Measurements from ENCODE around the gene CTDSP1. TPM values are rescaled to one million over a fixed set of nuclear protein-coding genes. Genes with fewer than 3 reads are reported as not detected.

CTDSP1 gene
- polyA plus RNA-seq, 1 of the 3 experiments (the other 2 are of a cell fraction) = 88.0 TPM

DNA sequence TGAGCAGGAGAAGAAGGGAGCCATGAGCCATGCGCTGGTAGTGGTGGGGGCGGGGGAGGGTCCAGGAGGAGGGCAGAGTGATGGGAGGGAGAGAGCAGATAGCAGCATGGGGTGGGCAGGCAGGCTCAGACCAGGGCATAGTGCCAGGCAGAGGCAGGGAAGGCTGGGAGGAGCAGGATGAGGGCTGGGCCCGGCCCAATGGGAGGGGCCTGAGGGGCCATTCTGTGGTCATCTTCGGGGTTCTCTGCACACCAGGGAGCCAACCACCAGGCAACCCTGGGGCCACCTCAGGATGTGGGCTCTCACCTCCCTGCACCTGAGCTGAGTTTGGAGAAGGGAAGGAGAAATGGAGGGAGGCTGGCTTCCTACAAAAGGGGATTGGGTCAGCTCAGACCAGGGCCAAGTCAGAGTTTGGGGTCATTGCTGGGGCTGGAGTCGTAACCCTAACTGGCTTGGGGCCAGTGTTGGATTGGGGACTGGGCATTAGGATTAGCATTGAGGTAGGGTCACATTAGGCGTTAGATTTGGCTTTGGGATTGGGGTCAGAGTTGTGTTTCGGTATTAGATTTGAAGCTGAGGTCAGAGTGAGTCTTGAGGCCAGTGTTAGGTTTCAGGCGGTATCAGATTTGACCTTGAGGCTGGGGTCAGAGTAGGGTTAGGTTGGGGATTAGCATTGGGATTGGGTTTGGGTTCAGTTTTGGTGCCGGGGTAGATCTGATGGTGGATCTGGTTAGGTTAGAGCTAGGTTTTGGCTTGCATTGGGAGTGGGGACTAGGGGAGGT, 30.4 kb downstream of the CTDSP1 start:
- no peak overlapping the region for H2AFZ ChIP-seq (ENCODE audit: low read depth)
- no peak for TF ChIP-seq FOXJ3 (CRISPR knock-in tag; IDR thresholded peaks at IDR 0.05)
- TF ChIP-seq FOSL2 (IDR thresholded peaks at IDR 0.05; ENCODE audit: borderline replicate concordance, low read depth) = no peak
- TF ChIP-seq, protein P1, sequence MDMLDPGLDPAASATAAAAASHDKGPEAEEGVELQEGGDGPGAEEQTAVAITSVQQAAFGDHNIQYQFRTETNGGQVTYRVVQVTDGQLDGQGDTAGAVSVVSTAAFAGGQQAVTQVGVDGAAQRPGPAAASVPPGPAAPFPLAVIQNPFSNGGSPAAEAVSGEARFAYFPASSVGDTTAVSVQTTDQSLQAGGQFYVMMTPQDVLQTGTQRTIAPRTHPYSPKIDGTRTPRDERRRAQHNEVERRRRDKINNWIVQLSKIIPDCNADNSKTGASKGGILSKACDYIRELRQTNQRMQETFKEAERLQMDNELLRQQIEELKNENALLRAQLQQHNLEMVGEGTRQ (IDR thresholded peaks at IDR 0.05; ENCODE audit: borderline replicate concordance, low read depth, low read length) = no peak
- TF ChIP-seq YY1 (IDR thresholded peaks at IDR 0.05; ENCODE audit: low read depth) = no peak
- no peak for TF ChIP-seq GABPA (IDR thresholded peaks at IDR 0.05; ENCODE audit: low read depth)
- TF ChIP-seq FOXM1 (IDR thresholded peaks at IDR 0.05; ENCODE audit: low read depth) = no peak
- TF ChIP-seq CHD2 (IDR thresholded peaks at IDR 0.05; ENCODE audit: low read length, partially characterized antibody) = no peak
- TF ChIP-seq JUND (IDR thresholded peaks at IDR 0.05) = no peak
- TF ChIP-seq, protein P2, sequence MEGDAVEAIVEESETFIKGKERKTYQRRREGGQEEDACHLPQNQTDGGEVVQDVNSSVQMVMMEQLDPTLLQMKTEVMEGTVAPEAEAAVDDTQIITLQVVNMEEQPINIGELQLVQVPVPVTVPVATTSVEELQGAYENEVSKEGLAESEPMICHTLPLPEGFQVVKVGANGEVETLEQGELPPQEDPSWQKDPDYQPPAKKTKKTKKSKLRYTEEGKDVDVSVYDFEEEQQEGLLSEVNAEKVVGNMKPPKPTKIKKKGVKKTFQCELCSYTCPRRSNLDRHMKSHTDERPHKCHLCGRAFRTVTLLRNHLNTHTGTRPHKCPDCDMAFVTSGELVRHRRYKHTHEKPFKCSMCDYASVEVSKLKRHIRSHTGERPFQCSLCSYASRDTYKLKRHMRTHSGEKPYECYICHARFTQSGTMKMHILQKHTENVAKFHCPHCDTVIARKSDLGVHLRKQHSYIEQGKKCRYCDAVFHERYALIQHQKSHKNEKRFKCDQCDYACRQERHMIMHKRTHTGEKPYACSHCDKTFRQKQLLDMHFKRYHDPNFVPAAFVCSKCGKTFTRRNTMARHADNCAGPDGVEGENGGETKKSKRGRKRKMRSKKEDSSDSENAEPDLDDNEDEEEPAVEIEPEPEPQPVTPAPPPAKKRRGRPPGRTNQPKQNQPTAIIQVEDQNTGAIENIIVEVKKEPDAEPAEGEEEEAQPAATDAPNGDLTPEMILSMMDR (IDR thresholded peaks at IDR 0.05) = no peak
- no peak for TF ChIP-seq NRF1 (IDR thresholded peaks at IDR 0.05; ENCODE audit: low read depth, low read length)
- no peak for TF ChIP-seq MEF2A (IDR thresholded peaks at IDR 0.05; ENCODE audit: borderline replicate concordance, low read depth)
- no peaks in the 10 kb centered on the region; the same call in 1 of the 2 replicates for H3K27me3 ChIP-seq (ENCODE audit: insufficient read depth)
- ChIA-PET POLR2A (no interaction called here), CTCF (interaction anchor here (2.0 kb wide), 1 partner anchor 36 kb away, joined by 8 read pairs; no protein-coding TSS in a partner anchor)
- 50% methylated on average over 9 of the region's 9 CpGs for WGBS (ENCODE audit: low lambda C conversion rate)
- no peaks in the 10 kb centered on the region for H3K79me2 ChIP-seq (ENCODE audit: insufficient read depth)
- H3F3A ChIP-seq (replicated peaks; ENCODE audit: insufficient read depth) = no peaks in the 10 kb centered on the region
- H3K36me3 ChIP-seq (replicated peaks in 1 of 2; ENCODE audit: control insufficient read depth in 1 of 2, insufficient read depth in 2 of 2, low read length in 1 of 2) = no peaks in the 10 kb centered on the region
- H3K27ac ChIP-seq (ENCODE audit: low read depth in 2 of 2, low read length in 1 of 2) = no peak overlapping the region
- no peak overlapping the region for H3K9ac ChIP-seq
- no peaks in the 10 kb centered on the region; a peak in 1 of 4 replicates for H3K4me1 ChIP-seq (ENCODE audit: control insufficient read depth in 1 of 2, insufficient read depth in 2 of 2, low read depth in 1 of 2, low read length in 1 of 2)
- no peaks in the 10 kb centered on the region for H3K9me3 ChIP-seq
- no peaks in the 10 kb centered on the region for H3K9me2 ChIP-seq
- peak; percentile 50 for DNase-seq
- H3K4me3 ChIP-seq (ENCODE audit: low read depth in 2 of 2, low read length in 1 of 2) = no peak overlapping the region
- H3K4me2 ChIP-seq = no peak overlapping the region
- no peaks in the 10 kb centered on the region for H4K20me1 ChIP-seq (ENCODE audit: insufficient read depth)

DNA sequence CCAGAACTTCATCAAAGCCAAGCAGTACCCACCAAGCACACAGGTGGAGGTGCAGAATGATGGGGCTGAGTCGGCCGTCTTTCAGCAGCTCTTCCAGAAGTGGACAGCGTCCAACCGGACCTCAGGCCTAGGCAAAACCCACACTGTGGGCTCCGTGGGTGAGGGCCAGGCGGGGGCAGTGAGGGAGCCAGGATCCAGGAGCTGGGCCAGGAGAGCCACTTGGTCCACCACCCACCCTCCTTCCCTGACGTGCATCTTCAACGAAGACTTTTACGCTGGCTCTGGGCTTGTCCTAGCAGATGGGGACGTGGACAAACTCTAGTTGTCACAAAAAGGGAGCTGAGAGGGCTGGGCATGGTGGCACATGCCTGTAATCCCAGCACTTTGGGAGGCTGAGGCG, 31.1 kb downstream of the CTDSP1 start:
- Histone ChIP-seq H3K4me1 (ENCODE audit: control insufficient read depth in 1 of 2, insufficient read depth in 2 of 2, low read depth in 1 of 2, low read length in 1 of 2) (no peaks in the 10 kb centered on the region; a peak in 1 of 4 replicates), H3K9me2 (no peaks in the 10 kb centered on the region), H2AFZ (ENCODE audit: low read depth) (no peak overlapping the region), H3K9ac (no peak overlapping the region), H4K20me1 (ENCODE audit: insufficient read depth) (no peaks in the 10 kb centered on the region), H3K4me3 (ENCODE audit: low read depth in 2 of 2, low read length in 1 of 2) (no peak overlapping the region), H3F3A (replicated peaks; ENCODE audit: insufficient read depth) (no peaks in the 10 kb centered on the region), H3K79me2 (ENCODE audit: insufficient read depth) (no peaks in the 10 kb centered on the region), H3K9me3 (no peaks in the 10 kb centered on the region), H3K4me2 (no peak overlapping the region), H3K27ac (ENCODE audit: low read depth in 2 of 2, low read length in 1 of 2) (no peak overlapping the region), H3K27me3 (ENCODE audit: insufficient read depth) (no peaks in the 10 kb centered on the region; the same call in 1 of the 2 replicates), H3K36me3 (replicated peaks in 1 of 2; ENCODE audit: control insufficient read depth in 1 of 2, insufficient read depth in 2 of 2, low read length in 1 of 2) (no peaks in the 10 kb centered on the region)
- DNase-seq = no peak
- POLR2A ChIA-PET = no interaction called here
- CTCF ChIA-PET = interaction anchor here (0.6 to 2.0 kb wide), 2 partner anchors 9 to 36 kb away, joined by 3 to 8 read pairs; no protein-coding TSS in a partner anchor
- 76% methylated on average over 9 of the region's 11 CpGs for WGBS (ENCODE audit: low lambda C conversion rate)
- TF ChIP-seq GATA2 (CRISPR knock-in tag; IDR thresholded peaks at IDR 0.05) (no peak), NFIC (IDR thresholded peaks at IDR 0.05; ENCODE audit: borderline replicate concordance) (no peak), NRF1 (IDR thresholded peaks at IDR 0.05; ENCODE audit: low read depth, low read length) (no peak), TCF12 (IDR thresholded peaks at IDR 0.05) (no peak), EP300 (IDR thresholded peaks at IDR 0.05; ENCODE audit: borderline replicate concordance in 1 of 2, low read depth in 1 of 2, low read length in 1 of 2) (no peak), YY1 (IDR thresholded peaks at IDR 0.05; ENCODE audit: low read depth) (no peak)
- TF ChIP-seq, protein P3, sequence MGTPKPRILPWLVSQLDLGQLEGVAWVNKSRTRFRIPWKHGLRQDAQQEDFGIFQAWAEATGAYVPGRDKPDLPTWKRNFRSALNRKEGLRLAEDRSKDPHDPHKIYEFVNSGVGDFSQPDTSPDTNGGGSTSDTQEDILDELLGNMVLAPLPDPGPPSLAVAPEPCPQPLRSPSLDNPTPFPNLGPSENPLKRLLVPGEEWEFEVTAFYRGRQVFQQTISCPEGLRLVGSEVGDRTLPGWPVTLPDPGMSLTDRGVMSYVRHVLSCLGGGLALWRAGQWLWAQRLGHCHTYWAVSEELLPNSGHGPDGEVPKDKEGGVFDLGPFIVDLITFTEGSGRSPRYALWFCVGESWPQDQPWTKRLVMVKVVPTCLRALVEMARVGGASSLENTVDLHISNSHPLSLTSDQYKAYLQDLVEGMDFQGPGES (IDR thresholded peaks at IDR 0.05; ENCODE audit: low read depth, low read length) = no peak
- TF ChIP-seq, protein P2 (IDR thresholded peaks at IDR 0.05) = no peak
- TF ChIP-seq, protein P4, sequence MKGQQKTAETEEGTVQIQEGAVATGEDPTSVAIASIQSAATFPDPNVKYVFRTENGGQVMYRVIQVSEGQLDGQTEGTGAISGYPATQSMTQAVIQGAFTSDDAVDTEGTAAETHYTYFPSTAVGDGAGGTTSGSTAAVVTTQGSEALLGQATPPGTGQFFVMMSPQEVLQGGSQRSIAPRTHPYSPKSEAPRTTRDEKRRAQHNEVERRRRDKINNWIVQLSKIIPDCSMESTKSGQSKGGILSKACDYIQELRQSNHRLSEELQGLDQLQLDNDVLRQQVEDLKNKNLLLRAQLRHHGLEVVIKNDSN (IDR thresholded peaks at IDR 0.05; ENCODE audit: borderline replicate concordance, low read depth) = no peak
- TF ChIP-seq, protein P5, sequence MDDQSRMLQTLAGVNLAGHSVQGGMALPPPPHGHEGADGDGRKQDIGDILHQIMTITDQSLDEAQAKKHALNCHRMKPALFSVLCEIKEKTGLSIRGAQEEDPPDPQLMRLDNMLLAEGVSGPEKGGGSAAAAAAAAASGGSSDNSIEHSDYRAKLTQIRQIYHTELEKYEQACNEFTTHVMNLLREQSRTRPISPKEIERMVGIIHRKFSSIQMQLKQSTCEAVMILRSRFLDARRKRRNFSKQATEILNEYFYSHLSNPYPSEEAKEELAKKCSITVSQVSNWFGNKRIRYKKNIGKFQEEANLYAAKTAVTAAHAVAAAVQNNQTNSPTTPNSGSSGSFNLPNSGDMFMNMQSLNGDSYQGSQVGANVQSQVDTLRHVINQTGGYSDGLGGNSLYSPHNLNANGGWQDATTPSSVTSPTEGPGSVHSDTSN (IDR thresholded peaks at IDR 0.05) = no peak
